HG03175 (cell line): Measurements from ENCODE around the gene HMGB2.

Experiments
- ATAC-seq: cut with Tn5 transposase; IDR thresholded peaks from one replicate; pipeline ENCODE4 v1.9.1; 2021; ENCODE audit warnings: mild to moderate bottlenecking, moderate library complexity; ENCODE audit not compliant: unreplicated experiment

HMGB2 gene

DNA sequence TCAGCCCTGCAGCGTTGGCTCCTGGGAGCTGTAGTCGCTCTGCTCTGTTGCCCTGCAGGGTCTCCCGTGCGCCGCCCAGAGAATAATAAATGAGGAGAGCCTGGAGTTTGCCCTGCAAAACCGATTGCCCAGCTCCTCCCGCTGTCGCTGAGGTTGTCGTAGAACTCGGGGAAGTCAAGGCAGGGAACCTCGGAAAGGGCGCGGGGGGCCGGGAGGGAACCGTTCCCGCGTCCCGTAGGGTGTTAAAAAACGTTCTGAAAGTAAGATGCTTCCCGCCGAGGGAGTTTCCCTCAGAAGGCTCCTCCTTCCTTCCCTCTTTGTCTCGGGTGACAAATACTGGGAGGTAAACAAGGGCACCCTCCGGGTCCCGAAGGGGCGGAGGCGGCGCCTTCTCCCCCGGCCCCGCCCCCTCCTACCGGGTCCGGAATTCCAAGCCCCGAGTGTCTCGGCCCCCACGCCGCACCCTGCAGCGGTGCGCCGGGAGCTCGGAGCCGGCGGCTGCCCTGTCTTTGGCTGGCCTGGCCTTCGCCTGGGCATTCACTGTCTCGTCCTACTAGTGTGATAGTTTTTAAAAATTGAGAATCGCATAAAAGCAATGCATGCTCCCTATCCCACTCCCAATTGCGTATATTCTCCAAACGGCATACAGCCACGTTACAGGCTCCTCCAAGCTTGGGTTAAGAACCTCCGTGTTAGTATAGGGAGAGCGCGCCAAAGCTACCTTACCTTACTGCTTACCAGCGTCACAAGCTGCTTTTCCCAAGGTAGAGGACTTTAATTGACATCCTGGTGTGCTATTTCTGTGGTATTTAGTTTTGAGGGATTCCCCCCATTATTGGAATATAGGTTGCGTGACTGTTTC, 964 bp upstream of the HMGB2 start:
- peak; percentile 25 for ATAC-seq

DNA sequence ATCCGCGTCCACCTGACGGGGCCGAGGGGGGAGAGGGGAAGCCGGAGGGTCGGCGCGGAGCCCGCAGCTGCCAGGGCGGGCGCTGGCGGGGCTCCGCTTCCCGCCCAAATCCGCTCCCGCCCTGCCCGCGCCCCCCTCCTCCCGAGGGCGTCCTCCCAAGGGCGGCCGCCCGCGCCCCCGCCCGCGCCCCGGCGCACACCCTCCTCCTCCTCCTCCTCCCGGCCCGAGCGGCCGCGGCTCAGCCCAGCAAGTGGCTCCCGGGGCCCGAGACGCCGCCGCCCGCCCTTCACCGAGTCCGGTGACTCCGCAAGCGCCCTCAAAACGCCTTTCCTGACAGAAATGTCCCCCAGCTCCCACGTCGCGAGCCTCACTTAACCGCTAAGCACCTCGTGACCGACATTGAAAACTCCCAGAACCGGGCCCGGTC, 487 bp downstream of the HMGB2 start:
- peak; percentile 1 for ATAC-seq

DNA sequence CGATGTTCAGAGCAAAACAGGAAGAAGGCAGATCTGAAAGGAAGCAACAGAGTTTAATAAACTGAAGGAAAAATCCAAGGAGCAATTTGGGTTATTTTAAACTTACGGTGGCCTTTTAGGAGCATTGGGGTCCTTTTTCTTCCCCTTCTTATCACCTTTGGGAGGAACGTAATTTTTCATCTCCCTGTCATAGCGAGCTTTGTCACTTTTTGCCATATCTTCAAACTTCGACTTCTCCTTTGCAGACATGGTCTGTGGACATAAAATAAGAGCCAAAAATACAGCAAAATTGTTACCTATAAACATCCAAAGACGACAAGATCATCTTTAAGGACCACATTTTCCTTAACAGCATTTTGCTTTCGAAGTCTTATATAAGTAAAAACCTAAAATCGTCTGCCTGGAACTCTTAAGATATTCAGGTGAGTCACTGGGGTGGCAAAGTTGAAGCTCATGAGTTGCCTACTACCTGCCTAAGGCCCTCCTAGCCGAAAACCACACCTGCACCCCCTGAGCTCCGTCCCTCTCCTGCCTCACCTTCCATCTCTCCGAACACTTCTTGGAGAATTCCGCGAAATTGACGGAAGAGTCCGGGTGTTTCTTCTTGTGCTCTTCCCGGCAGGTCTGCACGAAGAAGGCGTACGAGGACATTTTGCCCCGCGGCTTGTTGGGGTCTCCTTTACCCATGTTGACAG, 1.0 kb downstream of the HMGB2 start:
- ATAC-seq, result no peak

DNA sequence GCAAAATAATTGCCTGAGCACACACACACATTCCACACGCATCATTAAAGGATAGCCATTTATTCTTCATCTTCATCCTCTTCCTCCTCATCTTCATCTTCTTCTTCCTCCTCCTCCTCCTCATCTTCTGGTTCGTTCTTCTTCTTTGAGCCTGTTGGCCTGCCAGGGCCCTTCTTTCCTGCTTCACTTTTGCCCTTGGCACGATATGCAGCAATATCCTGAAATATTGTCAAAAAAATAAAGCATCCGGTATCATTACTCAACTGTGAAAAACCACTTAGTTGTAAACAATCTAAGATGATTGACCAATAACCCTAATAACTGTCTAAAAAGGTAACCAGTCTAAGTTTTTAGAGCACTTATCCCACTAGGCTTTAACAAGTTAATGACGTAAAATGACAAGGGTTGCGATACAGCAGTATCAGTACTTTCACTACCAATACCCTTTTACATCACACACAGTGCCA, 2.1 kb downstream of the HMGB2 start:
- no peak for ATAC-seq

DNA sequence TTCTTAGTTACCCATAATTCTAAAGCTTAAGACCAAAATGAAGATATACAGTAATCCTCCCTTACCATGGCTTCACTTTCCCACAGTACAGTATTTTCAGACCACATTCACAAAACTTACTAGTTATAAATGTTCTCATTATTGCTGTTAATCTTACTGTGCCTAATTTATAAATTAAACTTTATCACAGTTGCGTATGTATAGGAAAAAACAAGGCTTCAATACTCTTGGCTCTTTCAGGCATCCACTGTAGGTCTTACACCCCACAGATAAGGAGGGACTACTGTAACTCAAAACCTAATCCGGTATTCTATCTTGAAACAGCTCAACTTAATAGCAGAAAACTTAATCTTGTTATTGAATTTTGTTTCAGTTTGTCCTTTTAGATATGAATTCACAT, 3.6 kb downstream of the HMGB2 start:
- no peak for ATAC-seq

DNA sequence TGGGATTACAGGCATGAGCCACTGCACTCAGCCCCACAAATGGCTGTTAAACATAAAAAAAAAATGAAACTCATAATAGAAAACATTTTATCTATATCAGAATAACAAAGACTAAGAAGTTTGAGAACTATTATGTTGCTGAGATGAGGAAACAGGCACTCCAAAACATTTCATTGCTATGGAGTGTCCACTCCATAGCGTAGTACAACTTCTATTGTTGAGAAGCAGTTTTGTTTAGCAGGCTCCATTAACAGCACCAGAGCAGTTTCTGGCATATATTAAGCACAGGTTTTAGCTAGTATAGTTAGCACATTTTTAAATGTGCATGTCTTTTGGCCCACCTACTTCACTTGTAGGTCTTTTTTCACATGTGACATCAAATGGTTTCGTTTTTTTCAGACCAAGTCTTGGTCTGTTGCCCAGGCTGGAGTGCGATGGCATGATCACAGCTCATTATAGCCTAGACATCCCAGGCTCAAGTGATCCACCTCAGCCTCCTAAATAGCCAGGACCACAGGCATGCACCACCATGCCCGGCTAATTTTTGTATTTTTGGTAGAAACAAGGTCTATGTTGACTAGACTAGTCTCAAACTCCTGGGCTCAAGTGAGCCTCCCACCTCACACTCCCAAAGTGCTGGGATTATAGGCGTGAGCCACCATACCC, 5.8 kb downstream of the HMGB2 start:
- ATAC-seq, result no peak

DNA sequence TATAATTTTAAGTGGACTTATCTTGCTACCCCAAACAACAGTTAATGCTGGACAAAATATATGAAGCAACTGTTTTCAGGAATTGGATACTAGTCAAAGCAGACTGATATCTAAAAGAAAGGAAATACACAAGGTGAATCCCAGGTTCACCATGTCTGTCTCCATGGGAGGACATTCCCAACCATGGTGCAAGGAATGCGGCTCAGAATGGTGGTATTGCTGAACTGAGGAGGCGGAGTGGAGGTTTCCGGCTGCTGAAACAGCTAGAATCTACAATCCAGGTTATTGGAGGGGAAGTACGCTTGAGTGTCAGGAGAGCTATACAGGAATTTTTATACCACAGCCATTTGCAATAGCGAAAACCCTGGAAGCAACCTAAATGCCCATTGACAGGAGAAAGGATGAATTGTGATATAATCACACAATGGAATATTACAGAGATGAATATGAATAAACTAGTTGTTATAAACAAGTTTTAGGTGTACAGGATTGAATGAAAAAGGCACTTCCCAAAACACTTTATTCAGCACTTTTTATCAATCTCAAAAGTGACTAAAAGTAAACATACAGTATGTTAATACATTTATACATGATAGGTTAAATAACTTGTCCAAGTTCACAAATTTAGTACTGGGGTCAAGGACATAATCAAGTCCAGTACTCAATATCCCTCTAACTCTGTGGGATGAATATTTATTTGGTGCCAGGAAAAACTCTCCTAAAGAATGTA, 9.0 kb downstream of the HMGB2 start:
- no peak for ATAC-seq

DNA sequence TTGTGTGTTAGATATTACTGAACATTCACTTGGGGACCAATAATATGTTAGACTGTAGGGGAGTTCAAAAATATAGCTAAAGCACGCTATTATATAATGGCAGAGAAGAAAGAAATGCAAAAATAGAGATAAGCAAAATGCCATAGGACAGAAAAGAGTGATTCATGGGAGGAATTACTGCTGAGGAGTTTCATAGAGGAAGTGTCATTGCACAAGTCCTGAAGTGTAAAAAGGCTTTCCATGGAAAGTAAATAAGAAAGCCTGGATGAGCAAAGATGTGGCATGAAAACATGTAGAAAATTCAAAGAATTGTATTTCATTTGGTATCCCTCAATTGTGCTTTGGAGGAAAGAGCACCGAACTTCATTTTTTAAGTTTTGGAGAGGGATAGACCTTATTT, 14.5 kb downstream of the HMGB2 start:
- ATAC-seq, result no peak

DNA sequence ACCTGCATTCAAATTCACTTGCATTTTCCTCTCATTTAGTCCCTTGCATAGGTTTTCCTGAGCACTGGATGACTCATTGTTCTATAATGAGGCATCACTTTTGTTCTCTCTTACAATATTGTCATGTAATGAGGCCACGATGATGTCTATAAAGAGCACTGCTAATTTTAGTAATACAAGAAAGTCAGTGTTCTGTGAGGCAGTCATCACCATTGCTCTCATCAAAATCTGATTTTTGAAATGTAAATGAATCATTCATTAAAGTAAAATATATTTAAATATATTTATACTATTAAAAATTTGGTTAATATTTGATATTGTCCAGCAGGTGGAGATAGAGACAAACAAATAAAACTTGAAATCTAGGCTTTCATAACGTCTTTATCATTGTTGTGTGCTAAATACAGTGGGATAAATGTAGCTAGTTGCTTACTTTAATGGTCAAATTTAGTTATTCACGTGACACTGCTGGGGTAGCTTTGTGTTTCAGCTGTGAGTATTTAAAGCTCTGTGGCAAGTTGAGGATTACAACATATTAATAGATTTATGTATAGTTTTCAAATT, 15.4 kb downstream of the HMGB2 start:
- peak; percentile 34 for ATAC-seq

DNA sequence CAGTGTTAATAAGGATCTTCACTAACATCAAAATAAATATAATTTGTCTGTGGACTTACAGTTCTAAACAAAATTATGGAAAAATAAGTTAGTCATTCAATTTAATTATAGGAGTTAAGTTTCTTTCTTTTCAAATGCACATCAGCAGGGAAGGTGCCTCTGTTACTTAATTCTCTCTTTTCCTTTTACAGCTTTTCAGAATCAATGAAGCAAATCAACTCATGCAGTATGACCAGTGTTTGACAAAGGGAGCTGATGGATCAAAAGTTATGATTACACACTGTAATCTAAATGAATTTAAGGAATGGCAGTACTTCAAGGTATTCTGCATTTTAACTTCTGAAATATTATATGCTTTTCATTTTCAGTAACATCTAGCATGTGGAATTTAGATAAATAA, 15.9 kb downstream of the HMGB2 start:
- ATAC-seq, result no peak

DNA sequence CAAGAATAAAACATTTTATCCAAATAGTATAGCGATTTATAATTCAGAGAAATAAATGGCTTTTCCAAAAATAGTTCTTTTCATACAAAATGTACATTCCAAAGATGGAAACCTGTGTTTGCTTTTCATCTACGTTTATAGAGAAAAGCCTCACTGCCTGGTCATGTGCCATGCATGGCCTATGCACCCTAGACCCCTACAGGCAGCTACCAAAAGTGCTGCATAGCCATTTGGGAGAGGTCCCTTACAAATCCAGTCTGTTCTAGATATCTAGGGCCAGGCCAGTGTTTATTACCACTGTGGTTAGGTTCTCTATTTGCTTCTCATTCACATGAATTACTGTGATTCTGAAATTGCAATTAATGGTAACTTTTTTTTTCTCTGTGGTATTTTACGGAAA, 17.2 kb downstream of the HMGB2 start:
- no peak for ATAC-seq

DNA sequence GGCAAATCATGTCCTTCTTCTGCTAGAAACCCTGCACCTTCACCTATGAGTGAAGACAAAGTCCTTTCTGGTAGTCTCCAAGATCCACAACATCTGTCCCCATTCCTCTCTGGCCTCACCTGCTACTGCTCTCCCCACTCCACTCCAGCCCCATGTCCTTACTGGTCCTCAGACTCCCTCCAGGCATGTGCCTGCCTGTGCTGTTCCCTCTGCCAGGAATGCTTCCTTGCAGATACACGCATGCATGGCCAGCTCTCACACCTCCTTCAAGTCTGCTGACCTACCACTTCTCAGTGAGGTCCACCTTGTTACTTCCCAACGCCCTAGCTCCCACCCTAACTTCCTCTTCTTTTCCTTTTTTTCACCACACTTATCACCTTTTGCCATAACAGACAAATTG, 18.1 kb downstream of the HMGB2 start:
- ATAC-seq, result no peak

DNA sequence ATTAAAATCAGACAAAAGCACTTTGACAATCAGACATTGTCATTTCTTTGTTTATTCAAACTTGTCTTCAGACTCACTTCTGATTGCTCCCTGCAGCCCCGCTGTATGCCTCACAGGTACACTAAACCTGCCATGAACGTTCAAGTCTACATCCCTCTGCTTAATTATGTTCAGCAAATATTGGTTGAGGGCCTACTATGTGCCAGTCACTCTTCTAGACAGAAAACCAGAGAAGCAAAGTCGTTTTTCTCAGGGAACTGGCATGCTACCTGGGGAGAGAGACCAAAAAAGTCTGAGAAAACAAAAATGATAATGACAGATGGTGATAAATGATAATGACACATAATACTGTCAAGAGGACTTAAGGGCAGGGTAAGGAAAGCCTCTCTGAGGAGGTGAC, 19.4 kb downstream of the HMGB2 start:
- ATAC-seq, result no peak

DNA sequence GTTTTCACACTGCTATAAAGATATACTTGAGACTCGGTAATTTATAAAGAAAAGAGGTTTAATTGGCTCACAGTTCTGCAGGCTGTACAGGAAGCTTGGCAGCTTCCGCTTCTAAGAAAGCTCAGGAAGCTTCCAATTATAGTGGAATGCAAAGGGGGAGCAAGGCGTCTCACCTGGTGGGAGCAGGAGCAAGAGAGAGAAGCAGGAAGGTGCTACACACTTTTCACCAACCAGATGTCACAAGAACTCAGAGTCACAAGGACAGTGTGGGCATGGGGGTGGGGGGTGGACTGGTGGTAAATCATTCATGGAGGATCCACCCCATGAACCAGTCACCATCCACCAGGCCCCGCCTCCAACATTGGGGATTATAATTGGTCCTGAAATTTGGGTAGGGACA, 22.8 kb downstream of the HMGB2 start:
- ATAC-seq, result no peak

DNA sequence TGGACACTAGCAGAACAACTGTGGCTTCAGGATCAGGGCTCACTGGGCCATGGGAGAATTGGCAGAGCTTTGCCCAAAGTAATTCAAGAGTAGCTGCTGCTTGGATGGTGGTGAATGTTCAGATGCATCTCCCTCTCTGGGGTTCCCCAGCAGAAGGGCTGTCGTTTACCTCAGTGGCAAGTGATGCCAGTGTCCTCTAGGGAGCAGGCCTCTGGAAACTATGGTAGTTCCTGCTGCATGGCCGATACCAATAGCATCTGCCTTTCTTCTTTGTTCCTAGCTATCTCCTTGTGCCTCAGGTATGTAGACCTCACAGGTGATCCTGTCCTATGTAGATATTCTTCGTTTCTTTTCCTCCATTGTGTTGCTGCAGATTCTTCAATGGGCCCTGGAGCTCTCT, 26.4 kb downstream of the HMGB2 start:
- no peak for ATAC-seq

DNA sequence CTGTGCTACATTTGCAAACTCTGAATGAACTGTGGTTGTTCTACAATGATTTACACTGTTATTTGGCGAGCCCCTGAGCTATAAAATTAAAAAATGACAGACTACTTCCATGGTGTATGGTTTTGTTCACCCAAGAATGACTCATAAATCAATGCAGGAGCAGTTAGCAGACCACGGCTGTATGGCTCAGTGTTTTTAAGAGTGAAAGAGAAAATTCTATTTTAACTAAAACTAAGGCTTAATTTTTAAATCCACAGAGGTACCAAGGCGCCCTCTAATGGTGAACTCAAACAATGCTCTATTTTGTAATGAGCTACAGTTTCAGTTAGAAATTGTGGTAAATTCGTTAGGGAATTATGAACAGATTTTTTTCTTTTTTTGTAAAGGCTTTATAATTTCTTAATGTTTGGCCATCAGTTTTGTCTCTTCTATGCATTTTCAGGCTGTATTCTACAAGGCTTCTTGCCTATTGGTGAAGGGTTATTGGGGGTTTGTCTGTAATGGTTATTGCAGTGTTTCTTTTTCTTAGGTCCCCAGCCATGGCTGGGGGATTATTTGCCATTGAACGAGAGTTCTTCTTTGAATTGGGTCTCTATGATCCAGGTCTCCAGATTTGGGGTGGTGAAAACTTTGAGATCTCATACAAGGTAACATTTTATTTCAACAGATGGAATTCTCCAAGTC, 32.5 kb downstream of the HMGB2 start:
- ATAC-seq, result peak; percentile 68

DNA sequence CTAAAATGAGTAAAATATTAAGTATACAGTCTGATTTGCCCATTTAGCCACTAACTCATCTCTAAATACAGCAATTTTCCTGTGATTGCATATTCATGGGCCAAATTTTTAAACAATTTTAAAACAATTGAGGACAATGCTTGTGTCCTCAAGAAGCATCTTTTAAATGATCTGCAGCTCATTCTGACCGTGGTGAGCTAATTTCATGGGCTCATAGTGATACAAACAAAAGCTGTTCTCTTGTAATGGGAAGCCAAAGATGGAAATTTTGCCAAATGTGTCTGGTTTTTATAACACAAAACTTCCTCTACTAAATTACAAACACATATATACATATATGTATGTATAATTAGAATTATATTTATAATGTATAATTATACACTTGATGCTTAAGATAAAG, 39.7 kb downstream of the HMGB2 start:
- ATAC-seq, result no peak

DNA sequence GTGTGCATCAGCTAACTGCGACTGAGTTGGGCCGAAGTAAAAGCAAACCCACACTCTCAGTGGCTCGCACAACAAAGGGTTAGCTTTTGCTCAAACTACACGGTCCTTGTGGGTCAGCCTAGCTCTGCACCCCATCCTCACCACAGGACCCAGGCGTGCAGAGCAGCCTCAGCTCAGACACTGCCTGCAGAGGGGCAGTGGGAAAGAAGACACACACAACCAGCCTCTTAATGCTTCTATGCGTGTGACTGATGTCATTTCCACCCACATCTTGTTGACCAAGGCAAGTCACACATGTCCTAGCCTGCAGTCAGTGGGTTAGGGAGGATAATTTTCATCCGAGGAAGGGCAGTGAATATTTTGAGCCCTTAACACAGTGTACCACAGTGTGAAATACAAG, 40.5 kb downstream of the HMGB2 start:
- ATAC-seq, result no peak

DNA sequence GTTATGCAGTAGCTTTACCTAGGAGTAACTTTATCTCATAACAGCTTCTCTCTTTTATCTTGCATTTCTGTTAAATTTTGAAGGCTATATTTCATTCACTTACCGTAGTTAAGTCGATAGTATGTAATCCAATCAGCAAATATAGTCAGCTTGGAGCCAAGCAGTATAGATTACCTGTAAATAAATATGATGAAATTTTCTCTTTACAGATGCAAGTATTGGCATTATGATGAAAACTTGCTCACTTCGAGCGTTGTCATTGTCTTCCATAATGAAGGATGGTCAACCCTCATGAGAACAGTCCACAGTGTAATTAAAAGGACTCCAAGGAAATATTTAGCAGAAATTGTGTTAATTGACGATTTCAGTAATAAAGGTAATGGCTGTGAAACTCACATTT, 42.3 kb downstream of the HMGB2 start:
- ATAC-seq, result no peak

DNA sequence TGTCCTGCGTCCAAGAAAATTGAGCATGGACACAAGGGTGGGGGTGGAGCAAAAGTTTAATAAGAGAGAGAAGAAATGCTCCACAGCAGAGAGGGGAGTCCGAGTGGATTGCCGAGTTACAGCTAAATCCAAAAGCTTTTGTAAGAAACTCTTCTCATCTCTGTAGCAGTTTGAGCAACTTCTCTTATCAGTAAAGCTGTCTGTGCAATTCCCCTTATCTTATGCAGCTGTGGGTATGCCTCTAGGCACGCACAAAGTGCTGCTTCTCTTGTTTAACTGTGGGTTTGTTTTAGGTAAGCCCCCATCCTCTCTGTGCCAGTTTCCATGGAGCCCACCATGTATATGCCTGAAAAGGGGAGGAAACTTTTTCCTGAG, 44.8 kb downstream of the HMGB2 start:
- ATAC-seq, result no peak
